ENCODE data around the gene PPP1CB. TPM values are rescaled to one million over a fixed set of nuclear protein-coding genes. Genes with fewer than 3 reads are reported as not detected.

PPP1CB gene
- polyA plus RNA-seq, 1 of the 3 experiments (the other 2 are of a cell fraction), result 24.7 TPM

GRCh38 chr2:28842042-28842441 lies 90.4 kb downstream of the PPP1CB start:
- H3K4me3 ChIP-seq (ENCODE audit: low read depth in 2 of 2, low read length in 1 of 2), result no peak overlapping the region
- POLR2A ChIA-PET, result interaction anchor here (1.1 kb wide), 1 partner anchor 12 kb away, joined by 3 read pairs; no protein-coding TSS in a partner anchor
- peaks cover 6% of the 10 kb centered on the region for H3F3A ChIP-seq (replicated peaks; ENCODE audit: insufficient read depth)
- no peaks in the 10 kb centered on the region for H3K9me3 ChIP-seq
- H3K79me2 ChIP-seq (ENCODE audit: insufficient read depth), result no peaks in the 10 kb centered on the region
- H3K4me2 ChIP-seq, result no peak overlapping the region
- no peak for TF ChIP-seq TAF1 (IDR thresholded peaks at IDR 0.05; ENCODE audit: borderline replicate concordance, low read depth, low read length)
- no peak for TF ChIP-seq REST (IDR thresholded peaks at IDR 0.05; ENCODE audit: low read depth, low read length)
- no peak for TF ChIP-seq TEAD4 (IDR thresholded peaks at IDR 0.05; ENCODE audit: borderline replicate concordance, insufficient read depth)
- TF ChIP-seq GATA2 (CRISPR knock-in tag; IDR thresholded peaks at IDR 0.05), result no peak
- TF ChIP-seq GABPA (IDR thresholded peaks at IDR 0.05; ENCODE audit: low read depth), result no peak
- TF ChIP-seq ELF1 (IDR thresholded peaks at IDR 0.05), result no peak
- no peak for TF ChIP-seq SMC3 (IDR thresholded peaks at IDR 0.05; ENCODE audit: low read depth, low read length)
- TF ChIP-seq, protein P1, sequence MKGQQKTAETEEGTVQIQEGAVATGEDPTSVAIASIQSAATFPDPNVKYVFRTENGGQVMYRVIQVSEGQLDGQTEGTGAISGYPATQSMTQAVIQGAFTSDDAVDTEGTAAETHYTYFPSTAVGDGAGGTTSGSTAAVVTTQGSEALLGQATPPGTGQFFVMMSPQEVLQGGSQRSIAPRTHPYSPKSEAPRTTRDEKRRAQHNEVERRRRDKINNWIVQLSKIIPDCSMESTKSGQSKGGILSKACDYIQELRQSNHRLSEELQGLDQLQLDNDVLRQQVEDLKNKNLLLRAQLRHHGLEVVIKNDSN (IDR thresholded peaks at IDR 0.05; ENCODE audit: borderline replicate concordance, low read depth), result no peak
- TF ChIP-seq CHD2 (IDR thresholded peaks at IDR 0.05; ENCODE audit: low read length, partially characterized antibody), result no peak
- TF ChIP-seq SIN3A (IDR thresholded peaks at IDR 0.05; ENCODE audit: borderline replicate concordance, low read depth, low read length), result no peak
- no peak for TF ChIP-seq FOSL2 (IDR thresholded peaks at IDR 0.05; ENCODE audit: borderline replicate concordance, low read depth)
- no peak for TF ChIP-seq MEF2A (IDR thresholded peaks at IDR 0.05; ENCODE audit: borderline replicate concordance, low read depth)
- no peak for TF ChIP-seq RFX5 (IDR thresholded peaks at IDR 0.05; ENCODE audit: low read length)
- no peak overlapping the region for H2AFZ ChIP-seq (ENCODE audit: low read depth)
- no peaks in the 10 kb centered on the region for H3K4me1 ChIP-seq (ENCODE audit: control insufficient read depth in 1 of 2, insufficient read depth in 2 of 2, low read depth in 1 of 2, low read length in 1 of 2)
- H3K9ac ChIP-seq, result no peak overlapping the region
- peaks cover 3 to 18% of the 10 kb centered on the region in 2 experiments for H3K36me3 ChIP-seq (replicated peaks in 1 of 2; ENCODE audit: control insufficient read depth in 1 of 2, insufficient read depth in 2 of 2, low read length in 1 of 2)
- 62% methylated on average over 3 of the region's 3 CpGs for WGBS (ENCODE audit: low lambda C conversion rate)
- H3K9me2 ChIP-seq, result no peaks in the 10 kb centered on the region
- H3K27me3 ChIP-seq (ENCODE audit: insufficient read depth), result no peaks in the 10 kb centered on the region
- CTCF ChIA-PET, result interaction anchor here (0.9 to 1.4 kb wide), 5 partner anchors 9 to 1273 kb away, joined by 3 read pairs; no protein-coding TSS in a partner anchor
- no peaks in the 10 kb centered on the region for H4K20me1 ChIP-seq (ENCODE audit: insufficient read depth)
- DNase-seq, result no peak
- H3K27ac ChIP-seq (ENCODE audit: low read depth in 2 of 2, low read length in 1 of 2), result no peak overlapping the region

Other genes with a start within 250 kb of the PPP1CB start
- gene SPDYA, start 59.0 kb downstream of the PPP1CB start, polyA plus RNA-seq (2012; rRNA removed), result 0.10 TPM in 1 of 2 replicates, not detected in the other
- gene TRMT61B, start 118.5 kb downstream of the PPP1CB start, polyA plus RNA-seq (2012; rRNA removed), result 11.0 and 11.4 TPM in 2 replicates
- 35.1 and 48.5 TPM in 2 replicates for gene WDR43, start 142.8 kb downstream of the PPP1CB start, polyA plus RNA-seq (2012; rRNA removed)
- gene TOGARAM2, start 229.5 kb downstream of the PPP1CB start, polyA plus RNA-seq (2012; rRNA removed), result 0.10 and 0.69 TPM in 2 replicates

All from SK-N-SH (cell line).